H1 (cell line): ENCODE results near the gene CLTCL1. TPM values are rescaled to one million over a fixed set of nuclear protein-coding genes. Genes with fewer than 3 reads are reported as not detected.

ENCODE experiments used
- CTCF ChIA-PET: fragments of 300-600 bp; sonication (Branson Sonifier 250); formaldehyde crosslinking; loops from one replicate; lab custom pipeline; 2021; ENCODE audit not compliant: partially characterized antibody; lab: Charles Lee
- POLR2A ChIA-PET: fragments of 300-600 bp; sonication (Branson Sonifier 250); formaldehyde crosslinking; loops from one replicate; lab custom pipeline; 2021; ENCODE audit warnings: inconsistent platforms; ENCODE audit not compliant: partially characterized antibody; lab: Charles Lee
- DNase-seq, 2 experiments: peaks; one replicate each; pipeline versions ENCODE4 v3.0.0 to v3.0.0-alpha.2; 2010 to 2022; ENCODE audit warnings: low spot score in 2 of 2, low read depth in 1 of 2, mixed read lengths in 1 of 2
- FAIRE-seq: peaks from 2 replicates; lab custom pipeline; 2011; peaks lifted over from hg19 to GRCh38; lab: Jason Lieb, UNC
- H2AFZ ChIP-seq: 2 replicates; pipeline ENCODE4 v1.8.1; 2012; ENCODE audit warnings: low read length, inconsistent platforms
- H2AK5ac ChIP-seq: 2 replicates; pipeline ENCODE4 v1.6.1; 2013; ENCODE audit warnings: low read depth, low read length
- H2BK120ac ChIP-seq: replicated peaks from 2 replicates; pipeline ENCODE3; 2013; ENCODE audit warnings: low read depth, low read length, inconsistent platforms
- H2BK12ac ChIP-seq: 2 replicates; pipeline ENCODE4 v1.6.1; 2013; ENCODE audit warnings: low read depth, low read length
- H2BK15ac ChIP-seq: 2 replicates; pipeline ENCODE4 v1.6.1; 2013; ENCODE audit warnings: low read length
- H2BK20ac ChIP-seq: 2 replicates; pipeline ENCODE4 v1.6.1; 2013; ENCODE audit warnings: low read length
- H2BK5ac ChIP-seq: 2 replicates; pipeline ENCODE4 v1.6.1; 2013; ENCODE audit warnings: low read depth, low read length
- H3K14ac ChIP-seq: 2 replicates; pipeline ENCODE4 v1.6.1; 2013; ENCODE audit warnings: inconsistent platforms; ENCODE audit not compliant: insufficient read length
- H3K18ac ChIP-seq: 2 replicates; pipeline ENCODE4 v1.6.1; 2013; ENCODE audit warnings: low read length; ENCODE audit errors: extremely low read depth
- H3K23ac ChIP-seq: 2 replicates; pipeline ENCODE4 v1.6.1; 2013; ENCODE audit warnings: inconsistent platforms; ENCODE audit not compliant: insufficient read length
- H3K23me2 ChIP-seq: 2 replicates; pipeline ENCODE4 v1.6.1; 2013; ENCODE audit warnings: low read depth, low read length
- H3K27ac ChIP-seq: 2 replicates; pipeline ENCODE4 v1.6.1; 2011; ENCODE audit warnings: low read depth, low read length, inconsistent platforms
- H3K27me3 ChIP-seq, 4 experiments: replicated peaks in 1 of 4; 1 replicate in 1 of 4; 2 replicates in 3 of 4; pipeline versions ENCODE4 v1.6.1 to v1.8.1; 2011 to 2013; ENCODE audit warnings: low read length in 3 of 4, mild to moderate bottlenecking in 3 of 4, inconsistent platforms in 2 of 4, mixed read lengths in 2 of 4, moderate library complexity in 1 of 4; ENCODE audit not compliant: control insufficient read depth in 3 of 4, insufficient read depth in 3 of 4; ENCODE audit errors: extremely low read depth in 1 of 4
- H3K36me3 ChIP-seq, 4 experiments: 2 replicates each; pipeline versions ENCODE4 v1.6.1 to v1.8.1; 2011 to 2013; ENCODE audit warnings: mild to moderate bottlenecking in 4 of 4, low read length in 3 of 4, moderate library complexity in 2 of 4, control low read depth in 1 of 4, inconsistent platforms in 1 of 4; ENCODE audit not compliant: insufficient read depth in 4 of 4, control insufficient read depth in 2 of 4
- H3K4ac ChIP-seq: replicated peaks from 2 replicates; pipeline ENCODE3; 2013; ENCODE audit warnings: low read length, low read depth, mixed read lengths, inconsistent platforms; ENCODE audit not compliant: insufficient read length
- H3K4me1 ChIP-seq, 4 experiments: replicated peaks in 1 of 4; 1 replicate in 1 of 4; 2 replicates in 3 of 4; pipeline versions ENCODE4 v1.6.1 to v1.8.1; 2011 to 2013; ENCODE audit warnings: low read length in 3 of 4, inconsistent platforms in 2 of 4, mixed read lengths in 1 of 4; ENCODE audit not compliant: insufficient read depth in 4 of 4, control insufficient read depth in 3 of 4
- H3K4me2 ChIP-seq, 2 experiments: 2 replicates each; pipeline versions ENCODE4 v1.6.1 to v1.8.1; 2011 to 2013; ENCODE audit warnings: low read depth in 2 of 2, low read length in 2 of 2, control low read depth in 1 of 2, inconsistent platforms in 1 of 2, mild to moderate bottlenecking in 1 of 2; ENCODE audit not compliant: insufficient read depth in 1 of 2
- H3K4me3 ChIP-seq, 4 experiments: fragments of 200-600, 300-600 bp in 1 of 4; sonication (generic), shearing (Covaris generic), sonication (Bioruptor Twin) in 1 of 4; 2 replicates each; pipeline versions ENCODE4 v1.5.1 to v1.8.1; 2011 to 2016; ENCODE audit warnings: low read length in 4 of 4, low read depth in 3 of 4, control low read depth in 2 of 4, inconsistent platforms in 2 of 4, mild to moderate bottlenecking in 2 of 4, mixed read lengths in 1 of 4, moderate library complexity in 1 of 4; ENCODE audit not compliant: insufficient read depth in 2 of 4; ENCODE audit errors: extremely low read depth in 1 of 4
- H3K56ac ChIP-seq: replicated peaks from 2 replicates; pipeline ENCODE3; 2013; ENCODE audit warnings: low read depth, mild to moderate bottlenecking, mixed read lengths, low read length, inconsistent platforms; ENCODE audit not compliant: insufficient read length
- H3K79me1 ChIP-seq: 2 replicates; pipeline ENCODE4 v1.6.1; 2013; ENCODE audit warnings: low read depth, low read length, control low read depth
- H3K79me2 ChIP-seq, 2 experiments: 2 replicates each; pipeline versions ENCODE4 v1.6.1 to v1.8.1; 2012 to 2013; ENCODE audit warnings: low read length in 2 of 2, mild to moderate bottlenecking in 2 of 2, inconsistent platforms in 1 of 2; ENCODE audit not compliant: insufficient read depth in 2 of 2, control insufficient read depth in 1 of 2
- H3K9ac ChIP-seq, 4 experiments: replicated peaks in 1 of 4; 1 replicate in 1 of 4; 2 replicates in 3 of 4; pipeline versions ENCODE4 v1.6.1 to v1.8.1; 2011 to 2013; ENCODE audit warnings: low read depth in 3 of 4, low read length in 3 of 4, control low read depth in 2 of 4, mild to moderate bottlenecking in 2 of 4, moderate library complexity in 2 of 4, inconsistent platforms in 1 of 4; ENCODE audit errors: extremely low read depth in 1 of 4
- H3K9me3 ChIP-seq, 2 experiments: 2 replicates each; pipeline versions ENCODE4 v1.6.1 to v1.8.1; 2012 to 2013; ENCODE audit warnings: mild to moderate bottlenecking in 2 of 2, moderate library complexity in 2 of 2, control low read depth in 1 of 2, inconsistent platforms in 1 of 2, low read depth in 1 of 2, low read length in 1 of 2, mixed read lengths in 1 of 2; ENCODE audit not compliant: insufficient read depth in 2 of 2
- H4K20me1 ChIP-seq, 2 experiments: replicated peaks in 1 of 2; 2 replicates each; pipeline versions ENCODE3 to v1.8.1; 2011 to 2013; ENCODE audit warnings: inconsistent platforms in 2 of 2, low read length in 2 of 2, mild to moderate bottlenecking in 1 of 2; ENCODE audit not compliant: insufficient read depth in 2 of 2, control insufficient read depth in 1 of 2
- H4K5ac ChIP-seq: 2 replicates; pipeline ENCODE4 v1.6.1; 2013; ENCODE audit warnings: low read length, low read depth, mixed read lengths, inconsistent platforms; ENCODE audit not compliant: insufficient read length
- H4K8ac ChIP-seq: 2 replicates; pipeline ENCODE4 v1.8.0; 2013; ENCODE audit warnings: mild to moderate bottlenecking, moderate library complexity, low read length, inconsistent platforms; ENCODE audit not compliant: insufficient read depth; ENCODE audit errors: extremely low read depth
- H4K91ac ChIP-seq: replicated peaks from 2 replicates; pipeline ENCODE3; 2013; ENCODE audit warnings: low read length, mixed read lengths, inconsistent platforms; ENCODE audit not compliant: insufficient read length
- ASH2L ChIP-seq: fragments of 200-600, 300-600 bp; sonication (generic); IDR thresholded peaks from one replicate; pipeline ENCODE4 v1.7.1; 2017; ENCODE audit warnings: low read length
- BRCA1 ChIP-seq: IDR thresholded peaks from 2 replicates; pipeline ENCODE4 v1.6.1; 2012; ENCODE audit warnings: low read depth, low read length, improper control_type of control experiment
- EZH2 ChIP-seq: fragments of 200-600 bp; sonication (generic); IDR thresholded peaks from 2 replicates; pipeline ENCODE4 v1.7.1; 2012; ENCODE audit warnings: low read depth, mild to moderate bottlenecking, moderate library complexity, low read length, inconsistent platforms; ENCODE audit not compliant: severe bottlenecking
- GTF2F1 ChIP-seq: IDR thresholded peaks from 2 replicates; pipeline ENCODE4 v1.6.1; 2012; ENCODE audit warnings: low read depth, low read length, improper control_type of control experiment, borderline replicate concordance
- PHF8 ChIP-seq: fragments of 200-600 bp; sonication (generic); conservative IDR thresholded peaks from 2 replicates; pipeline ENCODE4 v1.7.1; 2012; ENCODE audit warnings: low read depth, mild to moderate bottlenecking, inconsistent platforms, low read length, moderate library complexity
- POLR2AphosphoS5 ChIP-seq: IDR thresholded peaks from 2 replicates; pipeline ENCODE4 v1.6.1; 2011; ENCODE audit warnings: low read depth, low read length
- RAD21 ChIP-seq, 2 experiments: IDR thresholded peaks in 1 of 2; conservative IDR thresholded peaks in 1 of 2; 2 replicates each; pipeline ENCODE4 v1.6.1; 2011; ENCODE audit warnings: low read depth in 2 of 2, low read length in 2 of 2, improper control_type of control experiment in 1 of 2, inconsistent platforms in 1 of 2, mild to moderate bottlenecking in 1 of 2, moderate library complexity in 1 of 2
- SAP30 ChIP-seq: fragments of 300-600 bp; sonication (generic); IDR thresholded peaks from 2 replicates; pipeline ENCODE4 v1.7.1; 2012; ENCODE audit warnings: low read length, moderate library complexity, mild to moderate bottlenecking, inconsistent platforms; ENCODE audit not compliant: insufficient read depth, insufficient replicate concordance
- SRF ChIP-seq: IDR thresholded peaks from 2 replicates; pipeline ENCODE4 v1.6.1; 2011; ENCODE audit warnings: mild to moderate bottlenecking, low read depth, low read length, moderate library complexity
- SUZ12 ChIP-seq: fragments of 200-600 bp; sonication (generic); IDR thresholded peaks from 2 replicates; pipeline ENCODE4 v1.6.1; 2012; ENCODE audit warnings: mild to moderate bottlenecking, inconsistent platforms, low read length, moderate library complexity, mixed read lengths
- TAF7 ChIP-seq: optimal IDR thresholded peaks from 2 replicates; pipeline ENCODE3; 2011; ENCODE audit warnings: low read depth, mild to moderate bottlenecking, inconsistent platforms, low read length, moderate library complexity, borderline replicate concordance
- TEAD4 ChIP-seq: IDR thresholded peaks from 2 replicates; pipeline ENCODE4 v1.6.1; 2012; ENCODE audit warnings: low read depth, low read length, inconsistent platforms, mixed read lengths
- YY1 ChIP-seq: IDR thresholded peaks from 2 replicates; pipeline ENCODE4 v1.6.1; 2011; ENCODE audit warnings: low read depth, mild to moderate bottlenecking, low read length
- WGBS, 2 experiments: shearing (Covaris generic) in 1 of 2; methylation state at CpG; one replicate each; pipeline versions ENCODE4 v1.1.6 to v1.1.7; 2013 to 2015; ENCODE audit warnings: low lambda C conversion rate in 2 of 2, mixed read lengths in 2 of 2, inconsistent platforms in 1 of 2, low coverage in 1 of 2, missing lambda C conversion rate in 1 of 2; ENCODE audit not compliant: insufficient replicate concordance in 2 of 2, insufficient coverage in 1 of 2, insufficient read length in 1 of 2; ENCODE audit errors: extremely low coverage in 1 of 2, missing lambda C conversion rate in 1 of 2; 5-methylcytosine and 5-hydroxymethylcytosine counted together
- polyA plus RNA-seq, 7 experiments: library from polyadenylated mRNA; depleted of rRNA in 3 of 7; stranded (reverse) in 5 of 7; unstranded in 2 of 7; fragments of >200 nt in 5 of 7; fragments of 200-250 nt in 2 of 7; gene quantifications; 1 replicate in 5 of 7; 2 replicates in 1 of 7; 4 replicates in 1 of 7; pipeline versions ENCODE4 v1.2.1 to v1.2.3, GENCODE V29; 2011 to 2013; ENCODE audit warnings: missing spikeins in 2 of 7, mixed read lengths in 2 of 7
- total RNA-seq: library from RNA; stranded (reverse); fragmentation: NEBNext Ultra II Directional; extraction: Animal tissue kit (Norgen Biotek cat#: 25700); gene quantifications from 2 replicates; pipeline ENCODE4 v1.2.1, GENCODE V29; 2021

CLTCL1 gene
- total and polyA plus RNA-seq, 2 of the 8 experiments (the other 6 are each of a cell fraction or from before 2014, with no cell fraction given): 12.4 to 17.0 TPM

GRCh38 chr22:19258371-19258770 lies 33.1 kb downstream of the CLTCL1 start:
- H3K4me2 ChIP-seq: no peak overlapping the region
- H3K9me3 ChIP-seq: no peaks in the 10 kb centered on the region
- peaks cover 0 to 7% (median 0%) of the 10 kb centered on the region in 4 experiments; a peak in 3 of 8 replicates for H3K36me3 ChIP-seq
- no peak overlapping the region for H3K23ac ChIP-seq
- no peaks in the 10 kb centered on the region for H3K23me2 ChIP-seq
- H3K18ac ChIP-seq: no peak overlapping the region
- H3K4me3 ChIP-seq: no peak overlapping the region
- H3K14ac ChIP-seq: no peak overlapping the region
- H3K9ac ChIP-seq: no peak overlapping the region
- no peaks in the 10 kb centered on the region for H3K4me1 ChIP-seq
- H4K91ac ChIP-seq: no peak overlapping the region
- POLR2A ChIA-PET: interaction anchor here (1.0 kb wide), 1 partner anchor 10 kb away, joined by 3 read pairs; no protein-coding TSS in a partner anchor
- H2AFZ ChIP-seq: no peak overlapping the region
- FAIRE-seq (no peak), DNase-seq (no peak)
- H3K79me2 ChIP-seq: no peaks in the 10 kb centered on the region
- H4K8ac ChIP-seq: no peak overlapping the region
- H3K4ac ChIP-seq: no peak overlapping the region
- H3K27ac ChIP-seq: no peak overlapping the region
- H2BK12ac ChIP-seq: no peak overlapping the region
- H2BK20ac ChIP-seq: no peak overlapping the region
- H2BK120ac ChIP-seq: no peak overlapping the region
- H4K20me1 ChIP-seq: no peaks in the 10 kb centered on the region
- H4K5ac ChIP-seq: no peak overlapping the region
- no peak overlapping the region for H3K56ac ChIP-seq
- CTCF ChIA-PET: interaction anchor here (0.9 to 1.2 kb wide), 2 partner anchors 13 to 65 kb away, joined by 3 read pairs; no protein-coding TSS in a partner anchor
- H3K27me3 ChIP-seq: no peaks in the 10 kb centered on the region
- H2AK5ac ChIP-seq: no peak overlapping the region
- 96% methylated on average over 7 of the region's 7 CpGs; no CpG with 5 or more reads in 1 of the 2 experiments for WGBS, 2 experiments
- H2BK5ac ChIP-seq: no peak overlapping the region
- no peaks in the 10 kb centered on the region for H3K79me1 ChIP-seq
- no peak overlapping the region for H2BK15ac ChIP-seq
- TF ChIP-seq POLR2AphosphoS5 (no peak), RAD21 (IDR thresholded peaks at IDR 0.05 in 1 of 2, conservative IDR thresholded peaks at IDR 0.05 in 1 of 2; ENCODE audit: low read depth in 2 of 2, low read length in 2 of 2) (no peak), GTF2F1 (no peak), SAP30 (no peak), EZH2 (no peak), PHF8 (no peak), SRF (no peak), ASH2L (no peak), YY1 (no peak), TAF7 (no peak), TEAD4 (no peak), SUZ12 (no peak), BRCA1 (no peak)
